GM12872 (cell line): ENCODE results near the gene KLK13.

Source experiments
- TF ChIP-seq, protein P1 (sequence below): IDR thresholded peaks from 3 replicates; pipeline ENCODE4 v1.5.1; 2011; ENCODE audit warnings: low read depth, mild to moderate bottlenecking, low read length, moderate library complexity; ENCODE audit not compliant: insufficient read depth

The KLK13 gene

DNA sequence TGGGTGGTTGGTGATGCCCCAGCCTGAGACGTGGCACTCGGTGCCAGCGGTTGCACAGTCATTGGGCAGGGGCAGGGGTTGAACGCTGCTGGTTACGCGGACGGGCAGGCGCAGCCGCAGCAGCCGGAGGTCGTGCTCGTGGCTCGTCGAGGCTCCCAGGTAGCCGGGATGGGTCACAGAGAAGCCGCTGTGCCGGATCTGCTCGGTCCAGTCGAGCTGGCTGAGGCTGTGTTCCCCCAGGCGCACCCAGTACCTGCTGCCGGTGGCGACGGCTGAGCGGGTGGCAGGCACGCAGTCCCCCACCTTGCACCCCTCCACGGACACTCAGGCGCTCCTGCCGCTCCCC lies 33.0 kb downstream of the KLK13 start:
- TF ChIP-seq, protein P1, sequence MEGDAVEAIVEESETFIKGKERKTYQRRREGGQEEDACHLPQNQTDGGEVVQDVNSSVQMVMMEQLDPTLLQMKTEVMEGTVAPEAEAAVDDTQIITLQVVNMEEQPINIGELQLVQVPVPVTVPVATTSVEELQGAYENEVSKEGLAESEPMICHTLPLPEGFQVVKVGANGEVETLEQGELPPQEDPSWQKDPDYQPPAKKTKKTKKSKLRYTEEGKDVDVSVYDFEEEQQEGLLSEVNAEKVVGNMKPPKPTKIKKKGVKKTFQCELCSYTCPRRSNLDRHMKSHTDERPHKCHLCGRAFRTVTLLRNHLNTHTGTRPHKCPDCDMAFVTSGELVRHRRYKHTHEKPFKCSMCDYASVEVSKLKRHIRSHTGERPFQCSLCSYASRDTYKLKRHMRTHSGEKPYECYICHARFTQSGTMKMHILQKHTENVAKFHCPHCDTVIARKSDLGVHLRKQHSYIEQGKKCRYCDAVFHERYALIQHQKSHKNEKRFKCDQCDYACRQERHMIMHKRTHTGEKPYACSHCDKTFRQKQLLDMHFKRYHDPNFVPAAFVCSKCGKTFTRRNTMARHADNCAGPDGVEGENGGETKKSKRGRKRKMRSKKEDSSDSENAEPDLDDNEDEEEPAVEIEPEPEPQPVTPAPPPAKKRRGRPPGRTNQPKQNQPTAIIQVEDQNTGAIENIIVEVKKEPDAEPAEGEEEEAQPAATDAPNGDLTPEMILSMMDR = no peak

DNA sequence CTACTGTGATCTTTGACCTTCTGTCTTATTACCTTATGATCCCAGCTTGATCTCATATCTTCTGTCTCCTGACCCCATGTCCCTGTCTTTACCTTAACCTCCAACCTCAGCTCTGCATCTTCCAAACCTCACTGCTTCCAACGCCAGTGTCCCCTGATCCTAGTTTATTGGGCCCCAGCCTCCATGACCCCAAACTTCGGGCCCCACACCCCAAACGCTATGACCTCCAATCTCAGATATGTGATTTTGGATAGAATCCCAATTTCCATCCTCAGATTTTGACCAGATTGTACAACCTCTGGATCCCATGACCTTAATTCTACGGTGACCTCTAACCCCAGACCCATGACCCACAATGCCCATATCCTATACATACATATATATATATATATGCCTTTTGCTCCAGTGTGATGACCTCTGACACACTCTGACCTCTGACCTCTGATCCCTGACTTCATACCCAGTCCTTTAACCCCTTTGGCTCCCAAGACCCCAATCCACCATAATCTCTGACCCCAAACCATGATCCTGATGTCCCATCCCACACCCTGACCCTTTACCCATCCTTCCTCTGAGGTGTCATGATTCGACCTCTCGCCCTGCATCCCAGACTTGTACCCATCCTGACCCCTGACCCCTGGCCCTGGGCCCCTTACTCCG lies 33.5 kb downstream of the KLK13 start:
- TF ChIP-seq, protein P1 = no peak

DNA sequence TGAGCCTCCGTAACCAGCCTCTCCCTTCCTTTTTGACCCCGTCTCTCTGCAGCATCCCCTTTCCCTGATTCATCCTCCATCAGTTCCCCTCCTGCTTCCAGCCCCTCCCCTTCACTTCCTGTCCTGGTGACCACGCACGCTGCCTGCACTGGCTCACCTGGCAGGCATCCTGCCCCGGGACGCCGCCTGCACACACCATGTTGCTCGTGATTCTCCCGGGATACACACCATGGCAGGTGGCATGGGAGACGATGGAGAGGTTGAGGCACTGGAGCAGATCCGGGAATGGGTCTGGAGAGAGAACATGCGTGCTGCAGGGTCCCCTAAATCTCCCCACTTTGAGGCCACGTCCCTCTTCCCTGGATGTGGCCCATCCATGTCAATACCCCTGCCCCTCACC lies 34.3 kb downstream of the KLK13 start:
- TF ChIP-seq, protein P1 = no peak

- TF ChIP-seq, protein P1 = no peak
Observed at GRCh38 chr19:51029718-51030117, 35.2 kb downstream of the KLK13 start.

GRCh38 chr19:51027873-51028272 lies 37.0 kb downstream of the KLK13 start:
- TF ChIP-seq, protein P1 = no peak

DNA sequence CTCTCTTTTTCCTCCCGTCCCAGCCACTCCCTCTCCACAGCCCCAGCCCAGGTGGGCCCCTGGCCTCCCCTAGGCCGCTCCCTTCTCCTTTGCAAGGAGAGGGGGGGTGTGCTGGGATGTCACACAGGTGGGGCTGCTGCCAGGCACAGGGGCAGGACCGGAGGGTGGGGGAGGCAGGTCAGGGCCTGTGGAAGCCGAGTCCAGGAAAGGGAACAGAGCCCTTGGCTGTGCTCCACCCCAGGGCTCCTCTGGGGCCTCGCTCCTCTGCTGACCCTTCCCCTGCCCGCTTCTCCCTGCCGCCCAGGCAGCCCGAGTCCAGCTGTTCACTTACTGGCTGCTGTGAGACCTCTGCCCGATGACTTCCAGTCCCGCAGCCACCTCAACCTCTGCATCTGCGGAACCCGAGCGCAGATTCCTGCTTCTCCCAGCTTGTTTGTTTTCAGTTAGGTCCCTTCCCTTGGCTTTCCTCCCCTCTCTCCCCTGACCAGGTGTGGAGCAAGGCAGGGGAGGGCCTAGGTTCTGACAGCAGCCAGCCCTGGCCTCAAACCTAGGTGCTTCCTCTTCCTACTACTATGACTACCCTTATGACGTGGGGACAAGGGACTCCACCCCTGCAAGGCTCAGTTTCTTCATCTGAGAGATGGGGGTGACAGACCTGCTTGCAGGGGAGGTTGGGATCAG lies 37.6 kb downstream of the KLK13 start:
- TF ChIP-seq, protein P1 = no peak

GRCh38 chr19:51026554-51026831 lies 38.4 kb downstream of the KLK13 start, which contains the start of gene KLK11:
KLK11 (minus strand) TSS chr19:51026616; CDS start chr19:51025631, 985 bp downstream.
- TF ChIP-seq, protein P1 = no peak
